K562 treated with DMSO at 1 percent for 4 hours (cell line): ENCODE measurements around the gene MYLK2. TPM values are rescaled to one million over a fixed set of nuclear protein-coding genes. Genes with fewer than 3 reads are reported as not detected.

Experiments used
- total RNA-seq: library from RNA; unstranded; fragments of 300-600 nt; gene quantifications from 2 replicates; pipeline ENCODE4 v1.2.3, GENCODE V29; 2022; ENCODE audit not compliant: insufficient read depth

MYLK2 gene
- total RNA-seq: 0.69 and 2.4 TPM in 2 replicates

DNA sequence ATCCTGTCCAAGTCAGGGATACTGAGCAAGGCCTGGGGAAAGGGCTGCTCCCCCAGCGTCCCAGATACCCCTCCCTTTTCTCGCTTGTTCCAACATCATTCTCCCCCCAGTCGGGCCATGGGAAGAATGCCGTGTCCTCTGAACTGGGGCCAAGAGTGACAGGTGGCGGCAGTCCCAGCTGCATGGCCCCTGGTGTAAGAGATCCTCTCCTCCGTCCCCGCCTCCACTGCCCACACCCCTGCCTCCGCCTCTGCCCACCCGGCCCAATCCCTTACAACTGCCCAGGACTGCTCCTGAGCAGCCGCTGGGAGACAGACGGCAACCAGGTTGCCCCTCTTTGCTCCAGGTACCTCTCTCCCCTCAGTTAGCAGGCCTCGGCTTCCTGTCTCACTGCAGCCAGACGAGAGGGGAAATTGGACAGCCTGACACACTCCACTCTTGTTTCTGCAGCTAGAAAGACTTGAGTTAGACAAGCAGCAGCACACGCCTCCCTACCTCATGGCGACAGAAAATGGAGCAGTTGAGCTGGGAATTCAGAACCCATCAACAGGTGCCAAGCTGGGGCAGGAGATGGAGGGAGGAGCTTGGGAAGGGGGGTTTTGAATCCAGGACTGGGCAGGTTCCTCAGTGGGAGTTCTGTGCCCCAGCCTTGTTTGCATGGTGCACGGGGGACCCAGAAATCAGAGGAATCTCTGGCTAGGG lies at the start of gene MYLK2:
TSS of gene MYLK2 (plus strand) at position 274 of the 702 bp plus-strand sequence. CDS start at position 499, 225 bp downstream.

DNA sequence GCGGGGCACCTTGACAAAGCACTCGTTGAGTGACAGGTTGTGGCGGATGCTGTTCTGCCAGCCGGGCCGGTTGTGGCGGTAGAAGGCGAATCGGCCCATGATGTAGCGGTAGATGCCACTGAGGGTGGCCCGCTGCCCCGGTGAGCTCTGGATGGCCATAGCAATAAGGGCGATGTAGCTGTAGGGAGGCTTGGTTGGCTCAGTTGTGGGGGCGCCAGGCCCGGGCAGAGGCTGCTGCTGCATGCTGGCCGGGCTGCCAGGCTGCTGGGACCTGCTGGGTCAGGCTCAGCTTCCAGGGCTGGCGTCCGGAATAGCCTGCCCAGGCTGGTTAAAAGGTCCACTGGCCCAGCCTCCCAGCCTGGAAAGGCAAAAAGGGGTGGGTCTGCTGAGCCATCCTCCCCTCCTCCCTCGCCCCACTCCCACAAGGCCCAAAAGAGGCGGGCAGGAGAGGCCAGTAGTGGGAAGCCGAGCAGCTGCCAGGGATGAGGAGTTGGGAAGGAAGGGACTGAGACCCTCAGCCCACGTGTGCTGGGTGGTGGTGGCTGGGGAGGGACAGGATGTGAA lies 26.2 kb downstream of the MYLK2 start, which contains the start of gene FOXS1:
TSS of gene FOXS1 (minus strand) at position 305 of the 564 bp plus-strand sequence. CDS start at position 243, 62 bp downstream.

DNA sequence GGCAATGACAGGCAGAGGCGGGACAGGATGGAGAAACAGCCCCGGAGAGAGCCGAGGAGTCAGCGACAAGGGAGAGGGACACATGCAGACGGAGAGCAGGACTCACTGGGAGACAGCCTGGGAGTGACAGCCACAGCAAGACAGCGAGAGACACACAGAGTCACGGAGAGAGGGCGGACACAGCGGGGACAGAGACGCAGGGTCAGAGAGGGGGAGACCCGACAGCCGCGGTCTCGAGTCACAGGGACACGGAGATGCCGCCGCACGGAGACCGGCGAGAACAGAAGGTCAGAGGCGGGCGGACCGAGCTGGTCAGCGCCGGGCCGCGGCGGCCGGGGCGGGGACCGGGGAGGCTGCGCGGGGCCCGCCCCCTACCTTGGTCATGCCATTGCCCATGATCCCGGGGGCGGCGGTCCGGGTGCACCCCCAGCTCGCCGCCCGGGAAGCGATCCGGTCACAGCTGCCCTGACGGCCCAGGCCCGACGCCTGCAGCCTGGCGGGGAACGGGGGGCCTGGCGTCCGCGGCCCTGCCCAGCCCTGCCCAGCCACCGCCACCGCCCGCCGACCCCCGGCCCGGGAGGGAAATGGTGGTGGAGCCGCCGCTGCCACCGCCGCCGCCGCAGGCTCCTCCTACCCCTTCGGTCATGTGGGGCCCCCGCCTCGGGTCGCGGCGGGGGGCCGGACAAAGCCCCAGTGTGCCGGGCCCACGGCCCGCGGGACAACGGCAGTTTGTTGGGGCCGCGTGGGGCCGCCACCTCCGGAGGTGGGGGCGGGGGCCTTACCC lies 51.0 kb downstream of the MYLK2 start, which contains the start of the genes DUSP15 and TTLL9:
TSS of gene DUSP15 (minus strand) at position 586 of the 784 bp plus-strand sequence. CDS start at position 396, 190 bp downstream.
TSS of gene TTLL9 (plus strand) at position 693 of the 784 bp plus-strand sequence. CDS start 493 bp downstream, outside the sequence.

Other genes starting within 250 kb of the MYLK2 start
- gene ID1, start 214.1 kb upstream of the MYLK2 start, total RNA-seq: 171 and 174 TPM in 2 replicates
- gene COX4I2, start 181.4 kb upstream of the MYLK2 start, total RNA-seq: not detected in 2 replicates
- gene BCL2L1, start 96.5 kb upstream of the MYLK2 start, total RNA-seq: 53.0 and 63.2 TPM in 2 replicates
- gene TPX2, start 80.1 kb upstream of the MYLK2 start, total RNA-seq: 77.9 and 88.5 TPM in 2 replicates
- gene FOXS1, start 26.2 kb downstream of the MYLK2 start, total RNA-seq: not detected in 2 replicates
- not detected in 2 replicates for gene DUSP15, start 51.2 kb downstream of the MYLK2 start, total RNA-seq
- not detected in 2 replicates for gene TTLL9, start 51.3 kb downstream of the MYLK2 start, total RNA-seq
- 18.6 and 19.7 TPM in 2 replicates for gene PDRG1, start 132.7 kb downstream of the MYLK2 start, total RNA-seq
- not detected in 2 replicates for gene XKR7, start 148.8 kb downstream of the MYLK2 start, total RNA-seq
- gene CCM2L, start 191.1 kb downstream of the MYLK2 start, total RNA-seq: 0.73 TPM in 1 of 2 replicates, not detected in the other
- gene HCK, start 232.9 kb downstream of the MYLK2 start, total RNA-seq: 0.50 TPM in 1 of 2 replicates, not detected in the other